HG03457 (cell line): ENCODE data around the gene PCNX2.
"Not testable (repeated sequence)": the region's sequence is repeated elsewhere in the genome, so short reads cannot be mapped to it uniquely, and the experiment has no call there.

Experiments used
- ATAC-seq: cut with Tn5 transposase; IDR thresholded peaks from one replicate; pipeline ENCODE4 v1.9.1; 2021; ENCODE audit warnings: moderate number of reproducible peaks; ENCODE audit not compliant: unreplicated experiment

Gene PCNX2

GRCh38 chr1:233179638-233180037, 115.9 kb downstream of the PCNX2 start:
- ATAC-seq = not testable (repeated sequence)

GRCh38 chr1:233172201-233172600, 123.3 kb downstream of the PCNX2 start:
- no peak for ATAC-seq

- ATAC-seq = no peak
Observed at GRCh38 chr1:233170741-233171140, 124.8 kb downstream of the PCNX2 start.

- no peak for ATAC-seq
Observed at GRCh38 chr1:233168384-233168783, 127.1 kb downstream of the PCNX2 start.

- no peak for ATAC-seq
Observed at GRCh38 chr1:233166896-233167295, 128.6 kb downstream of the PCNX2 start.

- no peak for ATAC-seq
Observed at GRCh38 chr1:233163696-233164095, 131.8 kb downstream of the PCNX2 start.

- no peak for ATAC-seq
Observed at GRCh38 chr1:233158322-233158721, 137.2 kb downstream of the PCNX2 start.

- ATAC-seq = no peak
Observed at GRCh38 chr1:233157245-233157644, 138.3 kb downstream of the PCNX2 start.

GRCh38 chr1:233151861-233152260, 143.7 kb downstream of the PCNX2 start:
- no peak for ATAC-seq

GRCh38 chr1:233144434-233144833, 151.1 kb downstream of the PCNX2 start:
- ATAC-seq = no peak

- ATAC-seq = no peak
Observed at GRCh38 chr1:233143241-233143640, 152.3 kb downstream of the PCNX2 start.

GRCh38 chr1:233140974-233141373, 154.6 kb downstream of the PCNX2 start:
- ATAC-seq = no peak

- ATAC-seq = no peak
Observed at GRCh38 chr1:233140499-233140898, 155.0 kb downstream of the PCNX2 start.

- ATAC-seq = no peak
Observed at GRCh38 chr1:233138788-233139585, 156.5 kb downstream of the PCNX2 start.

GRCh38 chr1:233135833-233136232, 159.7 kb downstream of the PCNX2 start:
- no peak for ATAC-seq

GRCh38 chr1:233132445-233132844, 163.1 kb downstream of the PCNX2 start:
- ATAC-seq = no peak

- ATAC-seq = not testable (repeated sequence)
Observed at GRCh38 chr1:233129031-233129430, 166.5 kb downstream of the PCNX2 start.

GRCh38 chr1:233127157-233127556, 168.4 kb downstream of the PCNX2 start:
- no peak for ATAC-seq

GRCh38 chr1:233122779-233123178, 172.7 kb downstream of the PCNX2 start:
- no peak for ATAC-seq

- no peak for ATAC-seq
Observed at GRCh38 chr1:233121947-233122559, 173.5 kb downstream of the PCNX2 start.

GRCh38 chr1:233114860-233115259, 180.7 kb downstream of the PCNX2 start:
- no peak for ATAC-seq

GRCh38 chr1:233114159-233114558, 181.4 kb downstream of the PCNX2 start:
- no peak for ATAC-seq
